NCI-H748 (cell line): ENCODE results near the gene APBA2.
A peak's percentile ranks its signal among the peaks of the same experiment; 100 is the strongest.

ENCODE experiments used
- DNase-seq: peaks from one replicate; lab custom pipeline; 2025; ENCODE audit not compliant: unreplicated experiment; lab: John Stamatoyannopoulos, UW

APBA2 gene

DNA sequence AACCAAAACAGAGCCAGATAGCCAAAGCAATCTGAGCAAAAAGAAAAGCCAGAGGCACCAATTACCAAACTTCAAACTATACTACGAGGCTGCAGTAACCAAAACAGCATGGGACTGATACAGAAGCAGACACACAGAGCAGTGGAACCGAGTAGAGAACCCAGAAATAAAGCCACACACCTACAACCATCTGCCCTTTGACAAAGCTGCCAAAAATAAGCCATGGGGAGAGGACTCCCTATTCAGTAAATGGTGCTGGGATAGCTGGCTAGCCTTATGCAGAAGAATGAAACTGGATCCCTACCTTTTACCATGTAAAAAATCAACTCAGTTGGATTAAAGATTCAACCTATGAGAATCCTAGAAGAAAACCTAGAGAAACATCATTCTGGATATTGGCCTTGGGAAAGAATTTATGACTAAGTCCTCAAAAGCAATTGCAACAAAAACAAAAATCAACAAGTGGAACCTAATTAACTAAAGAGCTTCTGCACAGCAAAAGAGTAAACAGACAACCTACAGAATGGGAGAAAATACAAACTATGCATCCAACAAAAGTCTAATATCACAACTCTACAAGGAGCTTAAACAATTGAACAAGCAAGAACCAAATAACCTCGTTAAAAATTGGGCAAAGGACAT lies 95.1 kb downstream of the APBA2 start:
- DNase-seq, result no peak

DNA sequence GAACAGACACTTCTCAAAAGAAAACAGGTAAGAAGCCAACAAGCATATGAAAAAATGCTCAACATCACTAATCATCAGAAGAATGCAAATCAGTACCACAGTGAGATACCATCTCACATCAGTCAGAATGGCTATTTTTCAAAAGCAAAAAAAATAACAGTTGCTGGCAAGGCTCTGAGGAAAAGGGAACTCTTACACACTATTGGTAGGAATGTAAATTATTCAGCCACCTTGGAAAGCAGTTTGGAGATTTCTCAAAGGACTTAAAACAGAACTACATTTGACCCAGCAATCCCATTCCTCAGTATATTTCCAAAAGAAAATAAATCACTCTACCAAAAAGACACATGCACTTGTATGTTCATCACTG lies 95.6 kb downstream of the APBA2 start:
- no peak for DNase-seq

DNA sequence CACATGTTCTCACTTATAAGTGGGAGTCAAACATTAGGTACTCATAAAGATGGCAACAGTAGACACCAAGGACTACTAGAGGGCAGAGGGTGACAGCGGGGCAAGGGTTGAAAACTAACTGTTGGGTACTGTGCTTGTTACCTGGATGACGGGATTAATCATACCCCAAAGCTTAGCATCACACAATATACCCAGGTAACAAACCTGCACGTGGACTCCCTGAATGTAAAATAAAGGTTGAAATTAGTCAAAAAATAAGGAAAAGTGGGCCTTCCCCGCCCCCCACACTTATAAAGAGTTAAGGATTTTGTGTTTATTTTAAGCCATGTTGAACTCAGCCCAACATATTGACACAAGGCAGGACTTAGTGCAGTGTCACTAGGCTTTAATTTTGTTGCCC lies 96.1 kb downstream of the APBA2 start:
- DNase-seq, result no peak

DNA sequence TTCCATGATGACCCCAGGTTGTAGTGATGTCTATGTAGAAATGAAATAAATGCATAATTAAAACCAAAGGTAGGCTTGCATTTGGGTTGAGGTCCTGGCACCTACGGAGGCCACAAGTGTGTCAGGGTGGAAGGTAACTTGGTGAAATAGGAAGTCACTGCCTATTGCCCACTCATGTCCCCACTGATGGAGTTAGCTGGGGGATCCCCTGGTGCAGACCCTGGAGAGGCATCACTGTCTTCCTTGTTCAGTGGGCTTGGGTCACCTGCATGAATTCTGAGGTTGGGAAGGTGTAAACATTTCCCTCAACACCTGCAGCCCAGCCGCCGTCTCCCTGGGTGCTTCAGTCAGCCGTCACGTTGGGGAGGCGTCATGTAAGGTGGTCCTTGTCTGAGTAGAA lies 97.1 kb downstream of the APBA2 start:
- no peak for DNase-seq

GRCh38 chr15:28983432-28984311 lies 97.9 kb downstream of the APBA2 start:
- DNase-seq, result no peak

GRCh38 chr15:28984421-28985315 lies 98.9 kb downstream of the APBA2 start:
- peak; percentile 6 for DNase-seq

DNA sequence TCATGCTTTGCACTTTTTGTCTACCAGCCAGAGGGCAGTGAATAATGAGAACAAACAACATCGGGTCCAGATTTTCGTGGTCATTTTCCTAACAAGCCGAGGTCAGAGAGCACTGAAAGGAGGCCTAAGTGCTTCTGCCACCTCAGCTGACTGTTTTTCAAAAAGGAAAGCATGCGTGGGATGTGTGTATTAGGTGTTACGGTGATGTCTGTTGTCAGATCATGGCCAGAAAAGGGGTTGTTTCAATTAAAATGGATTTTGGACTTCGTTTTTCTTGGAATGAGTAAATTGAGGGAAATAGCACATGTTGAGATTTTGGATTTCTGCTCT lies 99.5 kb downstream of the APBA2 start:
- no peak for DNase-seq

DNA sequence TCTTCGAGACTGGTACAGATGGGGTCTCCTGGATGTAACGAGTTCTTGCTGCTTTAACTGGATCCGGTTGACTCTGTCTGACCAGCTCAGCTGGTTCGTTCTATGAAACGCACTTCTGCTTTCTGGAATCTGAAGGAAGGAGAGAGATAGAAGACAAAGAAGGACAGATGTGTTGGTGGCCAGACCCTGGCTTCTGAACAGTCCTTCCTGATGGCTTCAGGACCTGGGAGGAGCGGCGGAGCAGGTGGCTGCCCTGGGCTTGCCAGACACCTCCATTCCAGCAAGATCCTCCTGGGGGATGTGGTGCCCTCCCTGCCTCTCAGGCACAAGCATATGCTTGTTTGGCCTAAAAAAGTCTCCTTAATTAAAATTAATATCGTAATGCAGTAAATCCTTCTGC lies 99.9 kb downstream of the APBA2 start:
- no peak for DNase-seq

GRCh38 chr15:28986108-28986507 lies 100.3 kb downstream of the APBA2 start:
- no peak for DNase-seq

DNA sequence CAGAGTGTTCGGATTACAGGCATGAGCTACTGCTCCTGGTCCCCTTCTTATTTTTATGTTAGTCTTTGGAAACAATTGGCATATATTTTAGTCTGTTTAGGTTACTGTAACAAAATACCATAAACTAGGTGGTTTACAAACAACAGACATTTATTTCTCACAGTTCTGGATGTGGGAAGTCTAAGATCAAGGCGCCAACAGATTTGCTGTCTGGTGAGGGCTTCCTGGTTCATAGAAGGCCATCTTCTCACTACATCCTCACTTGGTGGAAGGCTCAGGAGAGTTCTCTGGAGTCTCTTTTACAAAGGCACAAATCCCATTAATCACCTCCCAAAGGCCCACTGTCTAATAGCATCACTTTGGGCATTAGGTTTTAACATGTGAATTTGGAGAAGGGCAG lies 101.0 kb downstream of the APBA2 start:
- no peak for DNase-seq

GRCh38 chr15:28987337-28987736 lies 101.6 kb downstream of the APBA2 start:
- DNase-seq, result no peak

GRCh38 chr15:28989239-28989830 lies 103.6 kb downstream of the APBA2 start:
- no peak for DNase-seq

DNA sequence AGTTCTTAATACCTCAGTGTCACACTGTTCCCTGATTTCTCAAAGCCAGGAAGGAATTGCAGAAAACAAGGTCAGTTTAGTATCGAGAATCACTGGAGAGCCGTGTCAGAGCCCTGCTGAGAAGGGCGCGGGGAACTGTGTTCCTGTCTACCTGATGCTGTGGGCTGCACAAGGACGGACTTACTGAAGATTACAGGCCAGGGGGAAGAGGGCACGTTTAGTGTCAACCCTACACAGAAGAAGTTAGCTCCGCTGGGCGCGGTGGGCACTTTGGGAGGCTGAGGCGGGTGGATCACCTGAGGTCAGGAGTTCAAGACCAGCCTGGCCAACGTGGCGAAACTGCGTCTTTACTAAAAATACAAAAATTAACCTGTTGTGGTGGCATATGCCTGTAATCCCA lies 104.1 kb downstream of the APBA2 start:
- no peak for DNase-seq

DNA sequence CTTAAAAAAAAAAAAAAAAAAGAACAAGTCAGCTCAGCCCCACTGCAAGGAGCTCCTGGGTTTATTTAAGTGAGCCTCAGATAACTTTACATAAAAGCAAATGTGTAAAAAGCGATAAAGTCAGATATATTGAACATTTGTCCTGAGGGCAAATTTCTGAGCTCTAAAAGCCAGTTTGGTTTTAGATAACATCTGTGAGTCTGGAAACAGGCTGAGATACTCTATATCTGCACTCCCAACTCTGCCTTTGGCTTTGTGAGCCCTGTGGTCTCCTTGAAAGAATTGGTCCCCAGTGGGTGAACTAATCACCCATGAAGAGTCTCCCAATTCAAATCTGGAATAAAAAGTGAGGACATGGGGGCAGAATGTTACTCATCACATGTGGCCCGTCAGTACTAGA lies 104.6 kb downstream of the APBA2 start:
- no peak for DNase-seq

GRCh38 chr15:28991236-28992171 lies 105.7 kb downstream of the APBA2 start:
- no peak for DNase-seq

- no peak for DNase-seq
Observed at GRCh38 chr15:28992336-28992864, 106.6 kb downstream of the APBA2 start.

GRCh38 chr15:28993051-28993719 lies 107.4 kb downstream of the APBA2 start:
- no peak for DNase-seq

GRCh38 chr15:28993720-28994053 lies 107.9 kb downstream of the APBA2 start:
- DNase-seq, result no peak

DNA sequence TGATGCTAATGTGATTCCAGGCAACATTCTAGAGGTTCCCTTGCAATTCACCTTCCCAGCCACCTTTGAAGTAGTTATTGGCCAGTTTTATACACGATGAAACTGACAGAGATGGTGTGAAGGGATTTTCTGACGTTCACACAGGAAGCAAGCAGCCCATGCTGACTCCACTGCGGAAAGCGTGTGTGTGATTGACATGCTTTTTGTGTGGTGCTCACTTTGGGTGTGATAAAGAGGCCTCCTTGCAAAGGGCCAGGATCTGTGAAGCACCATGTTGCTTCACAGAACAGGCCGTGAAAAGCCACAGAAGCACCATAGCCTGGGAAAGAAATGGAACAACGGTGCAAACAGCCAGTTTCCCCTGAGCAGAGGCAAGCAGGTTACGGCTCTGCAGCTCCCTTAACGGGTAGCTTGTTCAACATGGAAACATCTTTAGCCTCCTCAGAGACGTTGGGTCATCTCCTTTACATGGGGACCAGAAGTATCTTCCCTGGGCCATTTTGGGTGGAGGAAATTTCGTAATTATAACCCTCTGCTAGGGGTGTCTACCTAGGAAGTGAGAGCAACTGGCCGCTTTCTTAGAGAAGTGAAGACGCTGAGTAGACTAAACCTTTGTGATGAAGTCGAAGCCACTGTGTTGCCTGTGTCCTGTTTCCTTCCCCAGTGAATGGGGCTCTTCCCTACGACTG lies 108.5 kb downstream of the APBA2 start:
- DNase-seq, result no peak
